ENCODE measurements around the gene NEDD4L. TPM values are rescaled to one million over a fixed set of nuclear protein-coding genes. Genes with fewer than 3 reads are reported as not detected.

NEDD4L gene
- total RNA-seq, 2 donors from 2014 or later, result 149 to 212 TPM

DNA sequence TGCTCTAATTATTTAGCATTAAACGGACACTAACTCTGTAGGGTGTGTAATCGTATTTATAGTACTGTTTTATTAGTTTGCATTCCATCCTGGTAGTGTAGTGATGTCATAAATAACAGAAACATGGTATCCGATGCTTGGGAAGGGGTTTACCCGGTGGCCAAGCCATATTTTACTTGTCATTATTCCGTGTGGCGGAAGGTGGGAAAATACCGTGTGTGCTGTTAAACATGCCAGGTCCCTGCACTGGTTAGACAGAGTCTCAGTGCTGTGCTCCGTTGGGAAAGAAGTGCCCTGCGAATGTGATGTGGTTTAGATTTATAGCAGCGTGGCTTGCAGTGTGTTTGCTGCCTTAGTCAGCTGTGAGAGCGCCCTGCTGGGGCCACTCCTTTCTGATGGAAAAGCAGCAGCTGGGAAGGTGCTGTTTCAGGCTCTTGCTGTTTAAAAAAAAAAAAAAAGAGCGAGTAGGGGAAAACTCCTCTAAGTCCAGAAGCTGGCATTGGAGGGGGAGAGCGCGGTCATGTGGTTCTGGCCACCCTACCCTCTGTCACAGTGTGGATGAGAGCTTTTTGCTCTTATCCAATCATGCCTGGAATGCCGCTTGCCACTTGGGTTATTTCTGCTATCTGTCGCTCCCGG is 211.0 kb downstream of the NEDD4L start:
- no peak overlapping the region for H3K4me3 ChIP-seq
- no peak overlapping the region for H3K27ac ChIP-seq
- H3K9ac ChIP-seq (ENCODE audit: low read depth in 2 of 2, low read length in 2 of 2), result no peak overlapping the region
- no peaks in the 10 kb centered on the region for H3K27me3 ChIP-seq
- H3K9me3 ChIP-seq, result no peaks in the 10 kb centered on the region
- H3K4me1 ChIP-seq, result no peaks in the 10 kb centered on the region
- no peaks in the 10 kb centered on the region for H3K36me3 ChIP-seq
- DNase-seq, result no peak
- intact Hi-C loops (cut with DNase I), result no loop called here
- TF ChIP-seq, protein P1, sequence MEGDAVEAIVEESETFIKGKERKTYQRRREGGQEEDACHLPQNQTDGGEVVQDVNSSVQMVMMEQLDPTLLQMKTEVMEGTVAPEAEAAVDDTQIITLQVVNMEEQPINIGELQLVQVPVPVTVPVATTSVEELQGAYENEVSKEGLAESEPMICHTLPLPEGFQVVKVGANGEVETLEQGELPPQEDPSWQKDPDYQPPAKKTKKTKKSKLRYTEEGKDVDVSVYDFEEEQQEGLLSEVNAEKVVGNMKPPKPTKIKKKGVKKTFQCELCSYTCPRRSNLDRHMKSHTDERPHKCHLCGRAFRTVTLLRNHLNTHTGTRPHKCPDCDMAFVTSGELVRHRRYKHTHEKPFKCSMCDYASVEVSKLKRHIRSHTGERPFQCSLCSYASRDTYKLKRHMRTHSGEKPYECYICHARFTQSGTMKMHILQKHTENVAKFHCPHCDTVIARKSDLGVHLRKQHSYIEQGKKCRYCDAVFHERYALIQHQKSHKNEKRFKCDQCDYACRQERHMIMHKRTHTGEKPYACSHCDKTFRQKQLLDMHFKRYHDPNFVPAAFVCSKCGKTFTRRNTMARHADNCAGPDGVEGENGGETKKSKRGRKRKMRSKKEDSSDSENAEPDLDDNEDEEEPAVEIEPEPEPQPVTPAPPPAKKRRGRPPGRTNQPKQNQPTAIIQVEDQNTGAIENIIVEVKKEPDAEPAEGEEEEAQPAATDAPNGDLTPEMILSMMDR (IDR thresholded peaks at IDR 0.05), result no peak

DNA sequence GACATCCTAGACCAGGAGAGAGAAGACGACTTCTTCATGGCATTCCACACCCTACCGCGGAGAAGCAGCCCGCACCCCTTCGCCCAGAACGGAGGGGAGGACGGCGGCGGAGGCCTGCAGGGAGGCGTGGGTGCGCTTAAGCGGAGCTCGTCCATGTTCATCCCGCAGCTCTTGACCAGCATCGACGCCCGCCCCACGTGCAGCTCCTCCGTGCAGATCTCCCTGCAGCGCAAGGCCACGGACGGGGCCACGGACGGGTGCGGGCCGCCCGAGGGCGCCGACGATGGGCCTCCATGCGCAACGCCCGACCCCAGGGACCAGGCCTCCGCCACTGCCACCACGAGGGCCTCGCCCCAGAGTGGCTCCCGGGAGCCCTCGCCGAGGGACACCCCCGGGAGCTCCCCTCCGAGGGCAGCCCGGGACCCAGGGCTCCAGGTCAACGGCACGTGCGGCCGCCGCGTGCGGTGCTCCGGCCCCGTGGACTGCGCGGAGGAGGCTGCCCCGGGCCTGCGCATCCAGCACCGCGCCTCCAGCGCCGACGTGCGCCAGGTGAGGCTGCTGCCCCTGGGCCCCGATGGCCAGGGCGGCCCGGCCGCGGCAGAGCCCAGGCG is 211.8 kb downstream of the NEDD4L start:
- Histone ChIP-seq H3K4me1 (no peaks in the 10 kb centered on the region), H3K27me3 (no peaks in the 10 kb centered on the region), H3K27ac (no peak overlapping the region), H3K36me3 (no peaks in the 10 kb centered on the region), H3K9me3 (no peaks in the 10 kb centered on the region), H3K4me3 (no peak overlapping the region), H3K9ac (ENCODE audit: low read depth in 2 of 2, low read length in 2 of 2) (no peak overlapping the region)
- TF ChIP-seq, protein P1 (IDR thresholded peaks at IDR 0.05), result no peak
- intact Hi-C loops (cut with DNase I), result no loop called here
- DNase-seq, result no peak

DNA sequence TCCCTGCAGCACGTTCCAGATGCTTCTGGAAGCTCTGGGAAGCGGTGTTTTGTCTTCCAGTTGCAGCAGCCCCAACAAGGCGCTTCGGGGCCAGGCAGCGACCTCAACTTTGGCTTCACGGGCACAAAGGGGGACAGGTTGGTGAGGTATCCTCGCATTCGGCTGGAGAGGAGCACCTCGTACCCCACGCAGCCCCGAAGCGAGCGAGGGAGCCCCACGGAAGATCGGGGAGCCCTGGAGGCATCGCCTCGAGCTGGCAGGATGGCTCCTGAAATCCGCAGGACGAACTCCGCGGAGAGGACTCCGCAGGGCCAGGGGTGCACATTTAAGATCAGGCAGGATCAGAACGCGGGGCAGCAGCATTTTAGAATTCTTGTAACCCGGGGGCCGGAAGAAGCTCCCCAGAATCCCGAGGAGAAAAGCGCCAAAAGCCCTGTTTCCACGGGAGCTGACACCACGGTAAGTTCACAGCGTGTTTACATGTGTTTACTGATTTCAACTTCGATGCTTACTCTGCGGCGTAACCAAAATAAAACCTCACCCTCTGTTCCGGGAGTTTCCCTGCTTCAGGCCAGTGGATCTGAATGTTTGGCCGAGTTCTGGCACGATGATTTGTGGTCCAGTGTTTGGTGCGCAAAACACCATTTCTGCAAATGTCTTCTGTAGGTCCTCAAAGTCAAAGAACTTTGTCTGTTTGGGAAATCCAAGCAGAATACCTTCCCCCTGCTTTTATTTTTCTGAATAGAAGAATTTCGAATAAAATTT is 212.5 kb downstream of the NEDD4L start:
- Histone ChIP-seq H3K9me3 (no peaks in the 10 kb centered on the region), H3K4me1 (no peaks in the 10 kb centered on the region), H3K27me3 (no peaks in the 10 kb centered on the region), H3K9ac (ENCODE audit: low read depth in 2 of 2, low read length in 2 of 2) (no peak overlapping the region), H3K36me3 (no peaks in the 10 kb centered on the region), H3K4me3 (no peak overlapping the region), H3K27ac (no peak overlapping the region)
- intact Hi-C loops (cut with DNase I), result no loop called here
- TF ChIP-seq, protein P1 (IDR thresholded peaks at IDR 0.05), result no peak
- no peak for DNase-seq

DNA sequence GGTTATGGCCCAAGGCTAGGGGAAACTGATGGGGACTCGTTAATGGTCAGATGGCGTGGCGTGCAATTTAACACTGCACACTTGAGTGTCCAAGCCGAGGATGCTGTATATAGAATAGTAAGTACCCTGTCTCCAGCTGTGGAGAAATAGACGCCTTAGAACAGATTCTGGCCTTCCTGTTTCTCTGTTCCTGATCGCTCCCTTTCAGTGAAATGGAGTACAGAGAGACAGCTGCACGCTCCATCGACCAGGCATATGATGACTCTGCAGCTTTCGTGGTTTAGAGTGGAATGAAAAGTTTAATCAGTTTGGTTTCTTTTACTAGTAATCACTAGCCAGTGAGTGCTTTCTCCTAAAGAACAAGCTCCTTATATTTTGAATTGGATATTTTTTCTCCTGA is 213.4 kb downstream of the NEDD4L start:
- Histone ChIP-seq H3K4me3 (no peak overlapping the region), H3K27me3 (no peaks in the 10 kb centered on the region), H3K27ac (no peak overlapping the region), H3K9ac (ENCODE audit: low read depth in 2 of 2, low read length in 2 of 2) (no peak overlapping the region), H3K4me1 (peaks cover 2% of the 10 kb centered on the region), H3K36me3 (no peaks in the 10 kb centered on the region), H3K9me3 (no peaks in the 10 kb centered on the region)
- TF ChIP-seq, protein P1 (IDR thresholded peaks at IDR 0.05), result no peak
- DNase-seq, result no peak
- intact Hi-C loops (cut with DNase I), result no loop called here

DNA sequence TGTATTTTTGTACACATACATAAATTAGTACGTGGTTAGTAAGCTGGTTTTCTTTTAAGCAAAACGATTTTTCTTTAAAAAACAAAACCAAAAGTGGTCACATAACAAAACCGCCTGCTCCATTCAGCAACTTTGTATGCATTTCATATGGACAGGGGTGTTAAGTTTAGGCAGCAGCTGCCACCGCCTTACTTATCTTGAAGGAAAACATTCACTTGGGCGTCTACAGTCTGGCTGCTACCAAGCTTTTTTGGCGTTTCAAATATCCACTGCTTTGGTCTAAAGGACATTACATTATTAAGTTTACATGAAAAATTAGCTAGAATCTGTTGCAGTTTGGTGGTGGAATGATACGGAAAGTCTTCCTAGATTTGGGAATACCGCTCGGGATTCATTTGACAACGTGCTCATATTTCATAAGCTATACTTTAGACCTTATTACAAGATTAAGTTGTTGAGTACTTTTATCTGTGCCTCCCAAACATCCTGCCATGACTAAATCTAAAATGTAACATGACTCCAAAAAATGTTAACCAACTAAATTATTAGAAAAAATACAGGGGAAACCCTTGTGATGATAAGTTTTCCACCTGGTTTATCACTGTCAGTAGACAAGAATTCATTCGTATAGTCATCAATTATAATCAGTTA is 214.8 kb downstream of the NEDD4L start:
- intact Hi-C loops (cut with DNase I), result no loop called here
- H3K9ac ChIP-seq (ENCODE audit: low read depth in 2 of 2, low read length in 2 of 2), result no peak overlapping the region
- no peak for DNase-seq
- H3K9me3 ChIP-seq, result no peaks in the 10 kb centered on the region
- H3K27ac ChIP-seq, result no peak overlapping the region
- H3K4me3 ChIP-seq, result no peak overlapping the region
- H3K4me1 ChIP-seq, result peaks cover 5% of the 10 kb centered on the region
- no peaks in the 10 kb centered on the region for H3K36me3 ChIP-seq
- no peaks in the 10 kb centered on the region for H3K27me3 ChIP-seq
- TF ChIP-seq, protein P1 (IDR thresholded peaks at IDR 0.05), result no peak

All from colonic mucosa (tissue), 4 donors.